Thyroid gland (tissue), 4 donors: Measurements from ENCODE around the gene MRPL51. TPM values are rescaled to one million over a fixed set of nuclear protein-coding genes. Genes with fewer than 3 reads are reported as not detected.
"Not testable (repeated sequence)": the region's sequence is repeated elsewhere in the genome, so short reads cannot be mapped to it uniquely, and the experiment has no call there.

Source experiments
- DNase-seq, 2 donors: peaks; one replicate each; pipeline ENCODE4 v3.0.0-alpha.2; 2019
- H3K27ac ChIP-seq, 3 donors: fragments of 200-600 bp; sonication (generic); 1 replicate in 2 of 3; 2 replicates in 1 of 3; pipeline ENCODE4 v1.5.1; 2016 to 2019; ENCODE audit warnings: mild to moderate bottlenecking in 1 of 3, moderate library complexity in 1 of 3
- H3K27me3 ChIP-seq: fragments of 200-600 bp; sonication (generic); one replicate; pipeline ENCODE4 v1.5.1; 2019
- H3K36me3 ChIP-seq, 2 donors: fragments of 200-600 bp; sonication (generic); one replicate each; pipeline ENCODE4 v1.5.1; 2016 to 2019
- H3K4me1 ChIP-seq, 2 donors: fragments of 200-600 bp; sonication (generic); one replicate each; pipeline ENCODE4 v1.5.1; 2017 to 2019
- H3K4me3 ChIP-seq, 3 donors: fragments of 200-600 bp; sonication (generic); replicated peaks in 1 of 3; 1 replicate in 2 of 3; 2 replicates in 1 of 3; pipeline ENCODE4 v1.5.1; 2016; ENCODE audit warnings: mild to moderate bottlenecking in 1 of 3
- H3K9me3 ChIP-seq: fragments of 200-600 bp; sonication (generic); one replicate; pipeline ENCODE4 v1.5.1; 2017
- CTCF ChIP-seq, 6 experiments: fragments of 200-600 bp in 3 of 6; fragments of 450-650 bp in 3 of 6; sonication (generic) in 3 of 6; IDR thresholded peaks; one replicate each; pipeline ENCODE4 v1.5.1; 2016 to 2019; ENCODE audit warnings: antibody characterized with exemption in 6 of 6, mild to moderate bottlenecking in 2 of 6, inconsistent platforms in 1 of 6, moderate library complexity in 1 of 6
- POLR2A ChIP-seq, 2 donors: fragments of 450-650 bp; IDR thresholded peaks; one replicate each; pipeline ENCODE4 v1.6.1; 2017; ENCODE audit warnings: antibody characterized with exemption in 2 of 2, mild to moderate bottlenecking in 2 of 2, moderate library complexity in 1 of 2
- WGBS, 2 donors: methylation state at CpG; one replicate each; pipeline ENCODE4 v1.1.5; 2017; 5-methylcytosine and 5-hydroxymethylcytosine counted together
- intact Hi-C: fragments of 100-400 bp; cut with DNase I; formaldehyde crosslinking; loops from one replicate; pipeline ENCODE4 v1.15.1; 2023
- total RNA-seq, 4 donors: library from RNA; depleted of rRNA; stranded (reverse); fragments of >200 nt; gene quantifications; one replicate each; pipeline ENCODE4 v1.2.3, GENCODE V29; 2016

The MRPL51 gene
- total RNA-seq, 4 donors from 2014 or later = 16.7 to 84.6 (median 46.9) TPM

- no peak for DNase-seq
- intact Hi-C loops = no loop called here
- Histone ChIP-seq H3K9me3 (no peaks in the 10 kb centered on the region), H3K4me1 (no peaks in the 10 kb centered on the region), H3K27me3 (no peaks in the 10 kb centered on the region), H3K27ac (no peak overlapping the region), H3K4me3 (no peak overlapping the region), H3K36me3 (peaks cover 65 to 66% of the 10 kb centered on the region in 2 donors)
- TF ChIP-seq POLR2A (IDR thresholded peaks at IDR 0.05) (no peak), CTCF (IDR thresholded peaks at IDR 0.05) (no peak)
- WGBS, 2 donors = 81 to 89% methylated on average over 10 of the region's 10 CpGs
Observed at GRCh38 chr12:6522193-6522592, 29.1 kb upstream of the MRPL51 start.

GRCh38 chr12:6520186-6520585, 27.1 kb upstream of the MRPL51 start:
- no peaks in the 10 kb centered on the region for H3K27me3 ChIP-seq
- no peak for DNase-seq
- TF ChIP-seq CTCF (IDR thresholded peaks at IDR 0.05) (no peak), POLR2A (IDR thresholded peaks at IDR 0.05) (no peak)
- peaks cover 62% of the 10 kb centered on the region in 2 donors for H3K36me3 ChIP-seq
- no peaks in the 10 kb centered on the region for H3K9me3 ChIP-seq
- 74 to 79% methylated on average over 3 of the region's 3 CpGs for WGBS, 2 donors
- no peak overlapping the region for H3K27ac ChIP-seq
- intact Hi-C loops = no loop called here
- no peaks in the 10 kb centered on the region for H3K4me1 ChIP-seq
- H3K4me3 ChIP-seq = no peak overlapping the region

- H3K27ac ChIP-seq = no peak overlapping the region
- peaks cover 10 to 19% of the 10 kb centered on the region in 2 donors for H3K36me3 ChIP-seq
- DNase-seq = no peak
- TF ChIP-seq POLR2A (IDR thresholded peaks at IDR 0.05) (no peak), CTCF (IDR thresholded peaks at IDR 0.05) (no peak)
- intact Hi-C loops = no loop called here
- H3K27me3 ChIP-seq = no peaks in the 10 kb centered on the region
- no peaks in the 10 kb centered on the region for H3K4me1 ChIP-seq
- 81 to 83% methylated on average over 7 of the region's 7 CpGs for WGBS, 2 donors
- H3K9me3 ChIP-seq = no peaks in the 10 kb centered on the region
- no peak overlapping the region for H3K4me3 ChIP-seq
Observed at GRCh38 chr12:6508087-6508486, 15.0 kb upstream of the MRPL51 start.

- Histone ChIP-seq H3K27me3 (no peaks in the 10 kb centered on the region), H3K4me3 (no peak overlapping the region), H3K9me3 (no peaks in the 10 kb centered on the region), H3K36me3 (peaks cover 7 to 11% of the 10 kb centered on the region in 2 donors), H3K4me1 (no peaks in the 10 kb centered on the region), H3K27ac (no peak overlapping the region)
- TF ChIP-seq CTCF (IDR thresholded peaks at IDR 0.05) (no peak), POLR2A (IDR thresholded peaks at IDR 0.05) (no peak)
- WGBS, 2 donors = 87 to 88% methylated on average over 12 of the region's 12 CpGs
- intact Hi-C loops = no loop called here
- DNase-seq = no peak
Observed at GRCh38 chr12:6507102-6507998, 14.3 kb upstream of the MRPL51 start.

GRCh38 chr12:6500466-6500865, 7.4 kb upstream of the MRPL51 start:
- Histone ChIP-seq H3K4me3 (no peak overlapping the region), H3K4me1 (no peaks in the 10 kb centered on the region), H3K36me3 (peaks cover 0 to 6% of the 10 kb centered on the region in 2 donors), H3K9me3 (no peaks in the 10 kb centered on the region), H3K27ac (no peak overlapping the region), H3K27me3 (no peaks in the 10 kb centered on the region)
- no peak for DNase-seq
- no peak for TF ChIP-seq CTCF (IDR thresholded peaks at IDR 0.05)
- TF ChIP-seq POLR2A (IDR thresholded peaks at IDR 0.05) = no peak
- intact Hi-C loops = no loop called here
- 93 to 96% methylated on average over 2 of the region's 2 CpGs for WGBS, 2 donors

- H3K9me3 ChIP-seq, H3K27me3 ChIP-seq, intact Hi-C loops, H3K4me3 ChIP-seq, H3K36me3 ChIP-seq, H3K27ac ChIP-seq, DNase-seq: not testable (repeated sequence)
- H3K4me1 ChIP-seq = peaks cover 14% of the 10 kb centered on the region in 2 donors
- WGBS, 2 donors = 75 to 88% methylated on average over 3 of the region's 3 CpGs
Observed at GRCh38 chr12:6497291-6497690, 4.2 kb upstream of the MRPL51 start.
